DMS79 (cell line): Measurements from ENCODE around the gene SNCAIP.

ENCODE experiments used
- DNase-seq: peaks from one replicate; lab custom pipeline; 2025; lab: John Stamatoyannopoulos, UW

The SNCAIP gene

DNA sequence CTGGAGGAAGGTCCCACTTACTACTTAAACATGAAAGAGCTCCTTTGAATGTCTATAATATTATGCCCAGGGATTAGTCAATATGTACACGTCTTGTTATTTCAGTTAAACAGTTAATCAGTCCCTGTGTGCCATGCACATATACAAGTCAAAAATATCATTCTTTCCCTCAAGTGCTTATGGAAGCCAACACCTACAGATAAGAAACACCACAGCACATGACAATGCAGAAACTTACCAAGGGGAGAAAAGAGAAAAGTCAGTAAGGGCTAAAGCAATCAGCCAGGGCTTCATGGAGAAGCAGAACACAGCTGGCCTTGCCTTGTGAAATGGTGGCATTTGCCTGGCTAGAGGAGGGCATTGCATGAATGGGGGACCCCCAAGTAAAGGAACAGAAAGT, 88.3 kb downstream of the SNCAIP start:
- DNase-seq, result no peak

DNA sequence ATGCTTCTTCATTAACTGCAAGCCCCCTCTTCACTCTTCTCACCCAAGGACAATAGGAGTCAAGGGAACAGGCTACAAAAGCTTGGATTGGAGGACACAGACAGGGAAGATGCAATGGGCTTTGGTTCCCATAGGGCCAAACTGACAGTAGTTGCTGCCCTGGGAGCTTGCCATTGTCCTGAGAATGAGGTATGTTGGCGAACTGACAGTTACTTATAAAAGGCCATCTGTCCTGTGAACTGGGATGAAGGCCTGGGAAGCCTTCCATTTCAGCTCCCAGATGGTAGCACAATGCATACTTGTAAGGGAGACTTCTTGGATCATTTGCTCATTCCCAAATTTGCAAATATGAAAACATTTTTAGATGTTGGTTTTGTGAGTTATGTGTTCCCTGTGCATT, 88.9 kb downstream of the SNCAIP start:
- DNase-seq, result no peak

DNA sequence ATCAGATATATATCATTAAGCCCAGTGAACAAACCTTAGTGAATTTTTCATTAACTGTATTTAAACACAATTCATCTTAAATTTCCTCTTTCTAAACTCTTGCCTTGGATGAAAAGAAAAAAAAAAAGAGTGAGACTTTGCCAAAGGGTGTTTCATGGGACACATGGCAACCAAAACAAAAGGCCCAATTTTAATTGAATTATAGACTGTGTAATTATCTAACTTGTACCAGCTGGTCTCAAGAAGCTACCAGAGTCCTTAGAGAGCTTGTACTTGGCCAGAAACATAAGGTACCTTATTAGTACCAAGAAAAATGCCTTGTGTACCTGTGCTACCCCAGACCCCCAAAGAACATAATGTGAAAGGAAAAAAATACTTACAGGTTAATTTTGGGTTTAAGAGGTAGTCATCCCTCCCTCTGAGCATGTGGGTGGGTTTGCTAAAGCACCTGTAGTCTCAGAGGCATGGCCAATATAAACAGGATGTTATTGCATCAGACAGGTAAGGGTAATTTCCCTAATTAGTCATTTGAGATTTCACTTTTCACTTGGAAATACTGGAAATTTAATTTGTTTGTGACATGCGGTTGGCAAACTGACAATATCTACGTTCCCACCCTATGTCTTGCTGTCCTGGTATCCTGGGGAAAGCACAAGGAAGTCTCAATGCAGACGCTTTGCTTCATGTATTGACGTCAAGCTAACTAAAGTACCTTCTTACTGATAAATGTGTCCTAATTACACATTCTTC, 90.1 kb downstream of the SNCAIP start:
- DNase-seq, result no peak

DNA sequence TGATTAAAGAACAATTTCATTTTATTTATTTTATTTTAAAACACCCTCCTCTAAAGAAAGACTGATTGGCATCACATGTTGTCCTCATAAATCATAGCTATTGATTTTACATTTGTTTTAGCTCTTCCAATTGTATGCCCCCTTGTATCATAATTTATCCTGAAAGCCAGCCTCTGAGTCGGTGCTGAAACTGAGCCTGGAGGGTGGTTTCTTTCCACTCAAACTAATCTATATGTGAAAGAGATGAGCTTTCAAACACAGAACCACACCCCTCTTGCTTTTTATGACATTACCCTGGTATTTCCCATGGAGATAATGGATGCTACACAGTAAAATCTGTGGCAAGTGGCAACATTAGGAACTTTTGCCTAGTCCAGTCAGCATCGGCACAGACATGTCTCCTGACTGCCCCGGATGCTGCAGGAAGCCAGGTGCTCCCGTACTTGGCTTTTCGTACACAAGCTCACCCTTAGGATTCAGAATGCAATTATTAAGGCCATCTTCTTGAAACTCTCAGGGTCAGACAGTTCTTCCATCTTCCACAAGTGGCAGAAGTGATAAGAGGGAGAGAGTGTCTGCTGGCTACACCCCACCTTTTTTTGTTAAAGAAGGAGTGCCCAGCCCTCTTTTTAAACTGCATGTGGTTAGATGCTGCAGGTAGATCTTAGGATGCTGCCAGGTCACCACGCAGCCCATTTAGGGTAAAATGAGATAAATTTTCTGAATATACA, 91.1 kb downstream of the SNCAIP start:
- DNase-seq, result no peak

DNA sequence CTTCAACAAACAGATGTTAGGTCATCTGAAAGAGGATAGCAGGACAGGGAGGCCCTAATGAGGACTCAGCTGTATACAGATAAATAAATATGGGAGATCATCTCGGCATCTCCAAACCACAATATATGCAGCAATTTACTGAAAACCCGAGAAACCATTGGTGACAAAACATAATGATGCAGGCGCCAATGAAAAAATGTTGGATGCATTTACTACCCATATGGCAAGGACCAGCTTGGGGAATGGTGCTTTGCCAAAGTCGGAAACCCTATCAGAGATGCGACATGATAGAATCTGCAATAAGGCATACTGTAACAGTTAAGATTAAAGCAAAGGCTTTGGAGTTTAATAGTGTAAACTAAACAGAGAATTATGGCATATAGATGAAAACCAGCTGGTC, 92.0 kb downstream of the SNCAIP start:
- no peak for DNase-seq

DNA sequence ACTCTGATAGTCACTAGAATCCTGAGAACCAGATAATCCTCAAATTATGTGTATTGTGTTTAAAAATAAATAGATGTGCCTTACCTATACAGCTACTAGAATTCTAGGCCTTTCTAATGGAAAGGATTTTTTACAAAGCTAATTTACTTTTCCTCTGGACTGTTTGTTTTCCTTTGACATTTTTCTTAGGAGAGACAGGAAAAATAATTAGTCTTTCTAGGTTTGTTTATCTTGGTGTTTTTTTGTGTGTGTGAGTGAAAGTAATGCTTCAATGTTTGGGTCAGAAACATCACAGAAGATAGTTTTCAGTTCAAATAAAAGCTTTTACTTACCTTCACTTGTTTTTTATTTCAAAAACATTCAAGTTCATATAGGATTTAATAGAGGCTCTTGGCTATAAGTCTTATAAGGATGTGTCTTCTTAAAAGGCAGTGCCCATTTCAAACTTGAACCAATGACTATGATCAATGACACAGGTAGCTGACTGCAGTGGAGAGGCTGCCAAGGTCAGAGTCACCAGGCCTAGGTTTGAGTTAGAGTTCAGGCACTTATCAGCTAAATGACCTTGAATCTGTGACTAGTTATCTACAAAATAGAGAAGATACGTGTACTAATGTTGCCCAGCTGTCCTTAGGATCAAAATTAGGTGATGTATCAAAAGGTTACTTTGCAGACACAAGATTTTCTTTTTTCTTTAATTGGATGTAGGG, 92.8 kb downstream of the SNCAIP start:
- DNase-seq, result no peak

DNA sequence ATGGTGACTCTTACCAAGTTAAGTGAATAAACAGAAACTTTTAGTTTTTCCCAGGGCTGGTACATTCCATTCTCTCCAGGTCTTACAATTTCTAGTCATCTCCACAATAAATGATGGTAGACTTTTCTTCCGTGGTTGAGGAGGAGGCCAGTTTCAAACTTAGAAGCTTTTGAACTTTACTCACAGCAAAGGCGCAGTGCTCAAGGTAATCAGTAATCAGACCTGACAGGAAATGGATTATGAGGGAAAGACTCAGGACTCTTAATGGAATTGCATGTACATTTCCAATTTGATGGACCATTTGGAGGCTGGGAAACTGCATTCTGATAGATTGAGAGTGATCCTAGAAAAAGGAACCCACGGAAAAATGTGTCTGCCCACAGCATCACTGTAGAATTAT, 93.7 kb downstream of the SNCAIP start:
- no peak for DNase-seq

DNA sequence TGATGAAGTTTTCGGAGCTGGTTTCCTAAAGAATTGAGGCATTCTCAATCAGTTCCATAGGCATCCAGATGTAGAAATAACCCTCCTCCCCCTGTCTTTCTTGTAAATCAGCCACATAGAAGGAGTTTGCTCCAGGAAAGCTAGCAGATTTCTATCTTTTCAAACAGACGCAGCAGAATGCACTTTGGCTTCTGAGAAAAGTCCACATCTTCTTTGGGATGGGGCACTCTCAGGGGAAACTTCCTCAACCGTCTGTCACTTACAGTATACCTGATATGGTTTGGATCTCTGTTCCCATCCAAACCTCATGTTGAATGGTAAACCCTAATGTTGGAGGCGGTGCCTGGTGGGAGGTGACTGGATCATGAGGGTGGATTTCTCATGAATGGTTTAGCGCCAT, 94.1 kb downstream of the SNCAIP start:
- DNase-seq, result no peak

DNA sequence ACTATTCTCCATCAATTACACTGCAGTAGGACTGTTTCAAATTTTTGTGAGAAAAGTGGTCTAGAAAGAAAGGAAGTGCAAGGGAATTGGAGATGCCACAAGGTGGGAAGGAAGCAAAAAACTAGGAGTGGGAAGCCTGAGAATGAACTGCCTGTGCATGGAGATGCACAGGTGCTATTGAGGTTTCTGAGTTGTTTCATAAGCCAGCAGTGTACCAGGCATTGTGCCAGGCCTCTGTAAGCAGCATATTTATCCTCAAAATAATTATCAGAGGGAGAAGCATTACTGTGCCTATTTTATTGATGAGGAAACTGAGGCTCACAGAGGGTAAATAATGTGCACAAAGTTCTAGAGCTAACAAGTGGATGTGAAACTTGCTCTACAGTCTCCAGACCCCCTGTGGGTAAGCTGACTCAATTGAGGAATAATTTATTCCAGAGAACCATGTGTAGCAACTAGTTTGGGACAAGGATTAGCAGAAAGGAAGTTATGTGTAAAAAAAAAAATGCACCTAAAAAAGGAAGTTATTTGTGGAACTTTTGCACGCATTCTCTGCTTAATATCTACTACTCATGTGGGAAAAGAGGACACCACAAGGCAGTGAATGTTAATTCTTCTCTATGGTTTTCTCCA, 96.7 kb downstream of the SNCAIP start:
- DNase-seq, result no peak

DNA sequence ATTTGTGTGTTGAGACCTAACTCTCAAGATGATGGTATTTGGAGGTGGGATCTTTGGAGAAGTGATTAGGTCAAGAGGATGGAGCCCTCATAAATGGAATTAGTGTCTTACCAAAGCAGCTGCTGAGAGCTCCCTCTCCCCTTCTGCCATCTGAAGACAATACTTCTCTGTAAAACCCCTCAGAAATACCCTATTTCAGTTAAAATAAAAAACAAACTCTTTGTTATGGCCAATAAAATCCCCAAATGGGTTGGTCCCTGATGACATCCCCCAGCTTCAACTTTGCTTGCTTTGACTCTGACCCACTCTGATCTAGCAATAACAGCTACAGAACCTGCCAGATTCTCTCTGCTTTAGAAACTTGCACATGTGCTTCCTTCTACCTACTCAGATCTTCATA, 100.9 kb downstream of the SNCAIP start:
- no peak for DNase-seq

DNA sequence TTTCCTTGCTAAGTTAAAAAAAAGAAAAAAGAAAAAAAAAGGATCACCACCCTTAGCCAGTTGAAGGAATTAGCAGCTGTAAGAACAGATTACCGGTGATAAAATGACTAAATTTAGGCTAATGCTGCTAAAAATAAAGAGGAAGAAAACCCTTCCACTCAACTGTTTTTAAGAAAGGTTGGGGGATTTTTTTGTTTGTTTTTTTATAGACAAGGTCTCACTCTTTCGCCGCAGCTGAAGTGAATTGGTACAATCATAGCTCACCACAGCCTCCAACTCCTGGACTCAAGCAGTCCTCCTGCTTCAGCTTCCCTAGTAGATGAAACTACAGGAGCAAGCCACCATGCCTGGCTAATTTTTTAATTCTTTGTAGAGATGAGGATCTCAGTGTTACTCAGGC, 101.7 kb downstream of the SNCAIP start:
- no peak for DNase-seq

DNA sequence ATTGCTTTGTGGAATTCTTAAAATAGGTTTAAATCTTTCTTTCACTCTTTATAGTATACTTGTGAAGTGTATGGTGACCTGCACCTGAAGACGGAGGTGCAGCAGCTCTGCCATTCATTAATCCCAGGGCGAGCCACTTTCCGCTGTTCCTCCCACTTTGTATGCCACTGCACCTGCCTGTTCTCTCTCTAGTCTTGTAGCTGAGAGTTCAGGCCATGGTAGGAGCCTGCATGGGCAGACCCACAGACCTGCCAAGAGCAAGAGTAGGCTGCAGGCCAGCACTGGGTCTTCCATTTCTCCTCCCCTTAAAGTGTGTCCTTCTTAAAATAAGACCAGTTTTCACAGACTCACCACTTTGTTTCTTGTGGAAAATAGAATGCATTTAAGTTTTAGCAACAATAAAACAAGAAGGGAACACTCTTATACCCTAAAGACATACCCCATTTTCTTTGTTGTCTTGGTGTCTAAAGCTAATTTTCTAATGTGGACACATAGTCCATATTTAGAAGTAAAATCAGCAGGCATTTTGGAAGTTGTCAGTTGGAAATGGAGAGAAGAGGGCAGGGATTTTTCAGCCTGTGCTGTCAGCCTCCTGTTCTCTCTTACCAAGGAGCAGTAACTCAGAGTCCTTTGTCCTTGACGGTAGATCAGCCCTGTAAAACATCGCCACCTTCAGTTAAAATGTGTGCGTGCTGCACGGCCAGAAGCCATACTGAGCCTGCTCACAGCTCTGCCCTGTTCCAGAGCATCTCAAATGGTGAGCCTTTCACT, 103.2 kb downstream of the SNCAIP start:
- DNase-seq, result peak; percentile 11

DNA sequence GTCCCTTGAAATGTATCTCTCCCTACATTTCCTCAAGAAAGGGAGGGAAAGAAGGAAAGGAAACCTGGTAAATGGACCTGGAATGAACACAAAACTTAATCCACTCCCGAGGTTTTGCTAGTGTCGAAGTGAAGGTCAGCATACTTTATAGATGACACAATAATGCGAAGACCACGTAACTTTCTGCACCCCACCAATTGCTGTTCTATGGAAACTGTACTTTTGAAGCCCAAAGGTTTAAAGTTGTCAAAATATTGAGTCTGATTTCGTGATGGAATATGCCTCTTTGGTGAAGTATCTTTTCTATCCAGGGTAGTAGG, 103.7 kb downstream of the SNCAIP start:
- no peak for DNase-seq

DNA sequence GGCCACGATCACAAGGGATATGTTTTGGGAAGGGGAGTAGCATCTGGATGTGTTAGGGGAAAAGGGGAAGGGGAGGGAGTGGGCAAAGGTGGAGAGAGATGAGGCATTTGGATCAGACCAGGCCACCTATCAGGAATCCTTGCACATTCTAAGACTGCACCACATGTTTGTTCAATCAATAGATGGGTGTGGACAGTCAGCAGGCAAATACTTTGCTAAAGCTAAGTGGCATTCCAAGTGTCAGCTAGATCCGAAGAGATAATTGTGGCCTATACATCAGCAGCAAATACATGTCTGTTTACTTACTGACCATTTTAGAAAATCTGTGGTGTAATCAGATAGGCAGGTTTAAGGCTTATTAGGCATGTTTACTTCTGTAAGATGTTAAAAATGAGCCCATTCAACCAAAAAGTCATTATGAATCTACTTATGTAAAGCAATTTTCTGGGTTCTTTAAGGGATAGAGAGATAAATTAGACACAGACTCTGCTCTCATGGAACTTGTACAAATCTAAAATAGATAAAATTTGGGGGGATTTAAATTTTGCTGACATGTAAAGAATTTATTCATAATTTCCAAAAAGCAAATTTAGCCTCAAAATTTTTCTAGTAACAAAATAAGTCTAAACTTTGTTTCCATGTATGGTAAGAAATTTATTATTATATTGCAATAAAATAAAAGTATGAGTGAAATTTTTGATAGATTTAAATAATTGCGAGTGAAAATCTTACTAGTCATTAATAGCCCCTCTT, 107.3 kb downstream of the SNCAIP start:
- no peak for DNase-seq

DNA sequence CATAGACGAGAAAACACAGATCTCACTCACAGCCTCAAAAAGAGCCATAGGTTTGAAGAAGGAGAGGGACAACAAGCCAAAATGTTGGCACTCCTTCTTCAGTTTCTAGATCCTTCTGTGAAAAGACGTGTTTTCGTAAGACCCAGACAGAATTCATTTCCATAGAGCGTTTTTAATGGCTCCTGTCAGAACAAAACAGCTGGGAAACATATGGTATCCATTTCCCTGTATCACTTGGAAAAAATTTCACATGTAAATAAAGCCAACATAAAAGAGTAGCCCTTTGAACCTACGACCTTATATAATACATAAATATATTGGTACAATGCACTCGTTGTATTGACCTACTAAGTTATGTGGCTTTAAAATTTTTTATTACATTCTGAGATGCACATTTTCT, 108.1 kb downstream of the SNCAIP start:
- DNase-seq, result no peak

DNA sequence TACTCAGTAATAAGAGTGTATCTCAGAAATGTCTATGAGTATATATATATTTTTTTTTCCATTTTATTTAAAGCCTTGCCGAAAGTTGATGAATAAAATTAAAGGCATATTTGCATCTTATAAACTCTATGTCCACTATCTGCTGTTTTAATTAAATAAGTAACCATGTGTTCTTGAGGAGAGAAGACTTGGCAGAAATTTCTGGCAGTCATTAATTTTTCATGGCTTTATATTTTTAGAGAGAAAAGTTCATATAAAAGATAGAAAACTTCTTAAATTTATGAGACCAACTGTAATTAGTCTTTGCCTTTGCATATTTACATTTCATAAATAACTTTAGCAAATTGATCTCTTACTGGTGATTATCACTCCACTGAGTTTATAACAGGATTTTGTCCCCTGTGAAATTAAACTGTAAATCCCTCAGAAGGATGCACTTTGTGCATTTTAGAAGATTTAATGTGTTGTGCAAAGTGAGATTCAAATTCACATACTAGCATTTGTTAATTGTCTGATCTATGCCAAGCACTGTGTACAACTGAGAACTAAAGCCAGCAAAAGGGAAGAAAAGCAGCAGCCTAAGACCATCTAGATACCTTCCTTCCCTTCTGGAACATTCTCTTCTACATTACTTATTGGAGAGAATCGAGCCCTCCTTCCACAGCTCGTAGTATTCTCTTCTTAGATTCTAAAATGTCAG, 108.7 kb downstream of the SNCAIP start:
- DNase-seq, result no peak

DNA sequence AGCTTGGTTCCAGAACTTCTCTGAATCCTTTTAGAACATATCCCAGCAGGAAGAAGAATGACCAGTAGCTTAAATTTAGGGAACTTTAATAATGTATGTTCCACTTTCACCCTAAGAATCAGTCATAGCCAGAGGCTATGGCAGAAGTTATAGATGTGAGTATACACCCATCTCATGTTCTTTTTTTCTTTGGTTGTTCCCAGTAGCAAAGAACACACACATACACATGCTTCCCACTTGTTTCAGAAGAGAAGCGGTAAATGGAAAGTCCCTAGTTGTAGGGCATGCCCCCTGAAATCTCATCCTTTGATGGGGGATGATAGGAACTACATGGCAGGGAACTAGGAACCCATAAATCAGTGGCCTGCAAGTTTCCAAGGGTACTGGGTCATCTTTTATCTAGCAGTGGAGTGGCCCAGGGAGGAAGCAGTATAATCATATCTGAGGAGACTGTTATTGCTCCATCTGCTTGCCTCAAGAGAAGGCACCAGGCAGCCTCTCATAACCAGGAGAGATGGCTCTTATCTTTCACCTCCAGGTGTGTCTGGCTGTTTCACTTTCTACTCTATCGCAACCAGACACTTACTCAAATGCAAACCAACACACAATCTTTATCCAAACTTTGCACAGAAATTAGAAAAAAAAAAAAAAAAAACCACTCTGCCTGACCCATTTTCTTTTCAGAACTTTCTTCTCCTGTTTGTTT, 109.5 kb downstream of the SNCAIP start:
- no peak for DNase-seq

DNA sequence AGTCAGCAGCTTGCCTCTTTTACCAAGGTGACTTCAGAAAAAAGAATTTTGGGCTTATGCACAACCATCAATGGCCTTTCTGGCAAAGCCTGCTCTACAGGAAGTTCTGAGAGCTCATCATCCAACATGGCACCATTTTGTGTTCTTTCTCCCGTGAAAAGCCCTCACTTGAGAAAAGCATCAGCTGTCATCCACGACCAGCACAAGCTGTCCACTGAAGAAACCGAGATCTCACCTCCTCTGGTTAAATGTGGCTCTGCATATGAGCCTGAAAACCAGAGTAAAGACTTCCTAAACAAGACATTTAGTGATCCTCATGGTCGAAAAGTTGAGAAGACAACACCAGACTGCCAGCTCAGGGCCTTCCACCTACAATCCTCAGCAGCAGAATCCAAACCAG, 111.2 kb downstream of the SNCAIP start:
- no peak for DNase-seq

DNA sequence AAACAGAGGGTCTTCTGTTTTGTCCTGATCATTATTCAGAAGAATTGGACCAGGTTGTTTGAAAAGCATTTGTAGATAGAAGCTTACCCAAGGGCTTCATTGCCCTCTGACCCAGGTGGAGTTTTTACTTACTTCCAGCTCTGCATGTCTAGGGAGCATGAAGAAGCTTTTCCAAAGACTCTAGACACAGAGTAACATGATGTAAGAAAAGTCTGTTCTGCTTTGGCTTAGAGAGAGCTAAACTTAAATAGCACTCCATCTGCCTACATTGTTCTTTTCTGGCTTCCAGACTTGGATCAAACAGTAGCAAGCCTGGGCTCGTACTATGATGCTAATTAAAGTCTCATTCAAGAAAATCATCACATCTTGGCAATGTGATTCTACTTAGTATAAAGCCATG, 112.1 kb downstream of the SNCAIP start:
- DNase-seq, result peak; percentile 24

DNA sequence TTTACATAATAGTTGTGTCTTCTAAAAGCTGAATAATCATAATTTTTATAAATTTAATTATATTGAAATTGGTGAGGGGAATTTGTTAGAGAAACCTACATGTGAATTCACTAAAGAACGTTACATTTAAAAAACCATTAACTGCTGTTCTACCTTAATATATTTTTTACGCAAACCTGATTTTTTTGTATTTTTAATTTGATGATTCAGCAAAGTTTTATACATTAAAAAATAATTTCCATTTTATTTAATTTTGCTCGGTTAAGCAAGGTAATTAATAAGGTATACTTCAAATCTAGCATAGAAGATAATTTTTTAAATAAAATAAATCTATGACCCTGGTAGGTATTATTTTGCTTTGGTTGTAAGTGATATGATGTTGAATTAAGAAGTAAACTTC, 114.3 kb downstream of the SNCAIP start:
- no peak for DNase-seq
